Pancreas (tissue), 10 donors: ENCODE results near the gene B3GAT1. TPM values are rescaled to one million over a fixed set of nuclear protein-coding genes. Genes with fewer than 3 reads are reported as not detected.
A peak's percentile ranks its signal among the peaks of the same experiment; 100 is the strongest.

Experiments used
- ATAC-seq, 4 donors: fragments of 200-7000 bp; cut with Tn5 transposase; one replicate each; pipeline versions ENCODE4 v1.8.0 to v1.9.1; 2020; ENCODE audit warnings: mild to moderate bottlenecking in 4 of 4, moderate library complexity in 4 of 4
- DNase-seq, 6 donors: peaks; one replicate each; pipeline ENCODE4 v3.0.0-alpha.2; 2020
- FAIRE-seq: peaks from 2 replicates; lab custom pipeline; 2012; peaks lifted over from hg19 to GRCh38; lab: Jason Lieb, UNC
- H3K27ac ChIP-seq, 4 donors: fragments of 200-600 bp; sonication (generic); 1 replicate in 3 of 4; 2 replicates in 1 of 4; pipeline versions ENCODE4 v1.5.0 to v1.8.0; 2020
- H3K27me3 ChIP-seq, 4 donors: fragments of 200-600 bp; one replicate each; pipeline ENCODE4 v1.8.0; 2021
- H3K36me3 ChIP-seq, 3 donors: fragments of 200-600 bp; sonication (generic) in 1 of 3; one replicate each; pipeline versions ENCODE4 v1.5.0 to v1.8.0; 2020 to 2021
- H3K4me1 ChIP-seq, 3 donors: fragments of 200-600 bp; one replicate each; pipeline ENCODE4 v1.8.0; 2021
- H3K4me3 ChIP-seq, 4 donors: fragments of 200-600 bp; sonication (generic) in 2 of 4; one replicate each; pipeline versions ENCODE4 v1.5.0 to v1.8.0; 2020 to 2021
- H3K9me3 ChIP-seq, 4 donors: fragments of 200-600 bp; one replicate each; pipeline ENCODE4 v1.8.0; 2021
- WGBS, 2 donors: extraction: QIAGEN DNeasy Blood & Tissue Kit; methylation state at CpG; one replicate each; pipeline ENCODE4 v1.1.7; 2013; 5-methylcytosine and 5-hydroxymethylcytosine counted together
- intact Hi-C, 3 donors: fragments of 100-400 bp; cut with DNase I; formaldehyde crosslinking; loops; one replicate each; pipeline versions ENCODE4 v1.11.1 to v1.14.2; 2022
- polyA plus RNA-seq, 2 donors: library from polyadenylated mRNA; stranded (reverse); fragments of 200-250 nt; gene quantifications; one replicate each; pipeline ENCODE4 v1.2.3, GENCODE V29; 2013
- total RNA-seq, 6 donors: library from RNA; stranded (reverse); fragmentation: NEBNext Ultra II Directional in 4 of 6; extraction: Animal tissue kit (Norgen Biotek cat#: 25700) in 4 of 6; gene quantifications; one replicate each; pipeline versions ENCODE4 v1.2.1 to v1.2.4, GENCODE V29; 2021 to 2023
- TF ChIP-seq, protein P1 (sequence below), 4 donors: fragments of 200-600 bp; sonication (generic) in 3 of 4; IDR thresholded peaks; one replicate each; pipeline versions ENCODE4 v1.5.0 to v1.8.0; 2021; ENCODE audit warnings: antibody characterized with exemption in 4 of 4
- donor health status: healthy with polysubstance abuse.
- donor health status: DM: no; HTN: no; CAD: no; lungs with moderate emphysema.
- donor health status: DM: no; HTN: no; CAD: no.
- donor health status: control.
- donor health status: control.
- donor health status: Bipolar disorder and iron deficiency.
- donor health status: DM: yes; HTN: yes; CAD: no.
- donor health status: DM: no; HTN: no; CAD: no.
- donor health status: DM: no; HTN: no; CAD: no.
- donor health status: DM: yes; HTN: yes; CAD: no.

Gene B3GAT1
- total and polyA plus RNA-seq, 8 donors, result 0.08 to 1.3 (median 0.20) TPM

DNA sequence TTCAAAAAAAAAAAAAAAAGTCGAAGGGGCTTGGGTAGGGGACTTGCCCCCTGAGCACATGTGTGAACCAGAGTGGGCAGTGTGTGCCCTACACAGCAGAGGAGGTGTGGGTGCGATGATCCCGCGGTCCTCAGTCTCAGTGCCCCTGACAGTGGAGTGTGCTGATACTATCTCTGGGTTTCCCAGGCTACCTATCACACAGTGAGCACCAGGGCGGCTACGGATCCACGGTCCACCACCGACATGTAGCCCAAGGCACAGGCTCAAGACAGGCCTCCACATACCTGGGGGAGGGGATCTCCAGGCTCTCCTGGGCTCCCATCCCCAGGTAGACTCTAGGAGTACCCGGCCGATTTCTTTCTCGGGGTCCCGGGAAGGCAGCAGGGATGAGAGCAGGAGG lies 9.1 kb downstream of the B3GAT1 start:
- intact Hi-C loops, result no loop called here
- Histone ChIP-seq H3K9me3 (no peaks in the 10 kb centered on the region), H3K27ac (no peak overlapping the region), H3K27me3 (no peaks in the 10 kb centered on the region), H3K4me1 (no peaks in the 10 kb centered on the region), H3K4me3 (no peak overlapping the region), H3K36me3 (no peaks in the 10 kb centered on the region)
- DNase-seq (peak in 1 of 6 donors; percentile 32), ATAC-seq (no peak), FAIRE-seq (no peak)
- TF ChIP-seq, protein P1, sequence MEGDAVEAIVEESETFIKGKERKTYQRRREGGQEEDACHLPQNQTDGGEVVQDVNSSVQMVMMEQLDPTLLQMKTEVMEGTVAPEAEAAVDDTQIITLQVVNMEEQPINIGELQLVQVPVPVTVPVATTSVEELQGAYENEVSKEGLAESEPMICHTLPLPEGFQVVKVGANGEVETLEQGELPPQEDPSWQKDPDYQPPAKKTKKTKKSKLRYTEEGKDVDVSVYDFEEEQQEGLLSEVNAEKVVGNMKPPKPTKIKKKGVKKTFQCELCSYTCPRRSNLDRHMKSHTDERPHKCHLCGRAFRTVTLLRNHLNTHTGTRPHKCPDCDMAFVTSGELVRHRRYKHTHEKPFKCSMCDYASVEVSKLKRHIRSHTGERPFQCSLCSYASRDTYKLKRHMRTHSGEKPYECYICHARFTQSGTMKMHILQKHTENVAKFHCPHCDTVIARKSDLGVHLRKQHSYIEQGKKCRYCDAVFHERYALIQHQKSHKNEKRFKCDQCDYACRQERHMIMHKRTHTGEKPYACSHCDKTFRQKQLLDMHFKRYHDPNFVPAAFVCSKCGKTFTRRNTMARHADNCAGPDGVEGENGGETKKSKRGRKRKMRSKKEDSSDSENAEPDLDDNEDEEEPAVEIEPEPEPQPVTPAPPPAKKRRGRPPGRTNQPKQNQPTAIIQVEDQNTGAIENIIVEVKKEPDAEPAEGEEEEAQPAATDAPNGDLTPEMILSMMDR (IDR thresholded peaks at IDR 0.05), result no peak
- WGBS, 2 donors, result 74 to 86% methylated on average over 12 of the region's 12 CpGs

DNA sequence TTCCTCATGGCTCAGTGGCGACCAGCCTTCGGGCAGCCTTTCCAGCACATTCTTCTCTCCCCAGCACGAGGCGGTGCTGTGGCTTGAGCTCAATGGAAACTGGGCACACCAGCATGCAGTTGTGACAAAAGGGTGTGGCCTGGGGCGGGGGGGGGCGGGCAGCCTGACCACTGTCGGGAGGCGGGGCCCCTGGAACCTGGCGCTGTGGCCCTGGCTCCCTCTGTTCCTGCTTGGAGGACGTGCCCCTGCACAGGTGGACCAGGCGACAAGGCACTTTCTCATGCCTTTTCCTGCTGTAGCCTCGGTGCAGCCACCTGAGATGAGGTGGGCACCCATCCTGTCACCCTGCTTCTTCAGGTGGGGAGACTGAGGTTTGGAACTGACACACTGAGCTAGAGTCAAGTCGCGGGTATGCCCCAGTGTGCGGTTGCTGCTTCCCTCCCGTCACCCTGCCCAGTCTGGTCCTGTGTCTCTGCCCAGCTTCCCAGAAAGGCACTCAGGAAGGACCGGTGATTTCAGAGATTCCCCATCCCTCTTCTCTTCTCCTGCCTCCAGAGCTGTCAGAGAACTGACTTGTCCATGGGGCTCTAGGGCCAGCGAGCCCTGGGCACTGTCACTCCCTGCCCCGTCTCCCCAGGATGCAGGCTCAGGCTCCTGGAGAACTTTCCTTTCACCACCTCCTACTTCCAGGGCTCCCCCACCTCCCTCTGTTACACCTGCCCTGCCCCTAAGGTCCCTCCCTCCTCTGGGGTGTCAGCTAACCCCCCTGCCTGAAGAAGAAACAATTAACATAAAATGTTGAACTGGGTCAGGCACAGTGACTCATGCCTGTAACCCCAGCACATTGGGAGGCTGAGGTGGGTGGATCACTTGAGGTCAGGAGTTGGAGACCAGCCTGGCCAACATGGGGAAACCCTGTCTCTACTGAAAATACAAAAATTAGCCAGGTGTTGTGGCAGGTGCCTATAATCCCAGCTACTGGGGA lies 9.9 kb downstream of the B3GAT1 start:
- WGBS, 2 donors, result 54 to 67% methylated on average over 18 to 19 of the region's 19 CpGs
- Histone ChIP-seq H3K9me3 (no peaks in the 10 kb centered on the region), H3K27ac (no peak overlapping the region), H3K4me3 (no peak overlapping the region), H3K4me1 (no peaks in the 10 kb centered on the region), H3K36me3 (no peaks in the 10 kb centered on the region), H3K27me3 (no peaks in the 10 kb centered on the region)
- intact Hi-C loops, result no loop called here
- no peak for FAIRE-seq
- no peak for ATAC-seq
- peak in 1 of 6 donors; percentile 31 for DNase-seq
- TF ChIP-seq, protein P1 (IDR thresholded peaks at IDR 0.05), result no peak

GRCh38 chr11:134399996-134400395 lies 12.0 kb downstream of the B3GAT1 start:
- no peaks in the 10 kb centered on the region for H3K4me1 ChIP-seq
- DNase-seq (peak in 2 of 6 donors; percentile 38 to 40), FAIRE-seq (no peak), ATAC-seq (no peak)
- H3K27ac ChIP-seq, result no peak overlapping the region
- no peaks in the 10 kb centered on the region for H3K27me3 ChIP-seq
- TF ChIP-seq, protein P1 (IDR thresholded peaks at IDR 0.05), result no peak
- H3K9me3 ChIP-seq, result no peaks in the 10 kb centered on the region
- intact Hi-C loops, result no loop called here
- H3K36me3 ChIP-seq, result no peaks in the 10 kb centered on the region
- WGBS, 2 donors, result 77 to 84% methylated on average over 7 of the region's 7 CpGs
- no peak overlapping the region for H3K4me3 ChIP-seq

- intact Hi-C loops, result no loop called here
- no peak for FAIRE-seq
- ATAC-seq, result no peak
- WGBS, 2 donors, result 69 to 74% methylated on average over 8 of the region's 8 CpGs
- H3K4me1 ChIP-seq, result no peaks in the 10 kb centered on the region
- no peaks in the 10 kb centered on the region for H3K36me3 ChIP-seq
- DNase-seq, result peak in 2 of 6 donors; percentile 34 to 50
- no peak overlapping the region for H3K27ac ChIP-seq
- TF ChIP-seq, protein P1 (IDR thresholded peaks at IDR 0.05), result no peak
- no peaks in the 10 kb centered on the region for H3K27me3 ChIP-seq
- H3K4me3 ChIP-seq, result no peak overlapping the region
- no peaks in the 10 kb centered on the region for H3K9me3 ChIP-seq
Observed at GRCh38 chr11:134399293-134399654, 12.8 kb downstream of the B3GAT1 start.
